ENCODE results near the gene SLC25A30. TPM values are rescaled to one million over a fixed set of nuclear protein-coding genes. Genes with fewer than 3 reads are reported as not detected.
"Not testable (repeated sequence)": the region's sequence is repeated elsewhere in the genome, so short reads cannot be mapped to it uniquely, and the experiment has no call there.

Gene SLC25A30
- total RNA-seq, 2 experiments from 2014 or later: 22.0 to 23.8 TPM

GRCh38 chr13:45349438-45349837 lies 68.7 kb downstream of the SLC25A30 start:
- ChIA-PET POLR2A (interaction anchor here (0.6 kb wide), 1 partner anchor 18 kb away, joined by 3 read pairs; no protein-coding TSS in a partner anchor), CTCF (interaction anchor here (0.6 kb wide), 1 partner anchor 126 kb away, joined by 3 read pairs; no protein-coding TSS in a partner anchor)

GRCh38 chr13:45344064-45344463 lies 74.1 kb downstream of the SLC25A30 start:
- CTCF ChIA-PET, POLR2A ChIA-PET: not testable (repeated sequence)

Other genes starting within 250 kb of the SLC25A30 start
- gene KCTD4, start 217.3 kb downstream of the SLC25A30 start, total RNA-seq: not detected
- 1,000 to 10,000 TPM; 3,040 to 3,121 TPM for gene TPT1, start 77.2 kb downstream of the SLC25A30 start, total RNA-seq
- gene COG3, start 46.6 kb upstream of the SLC25A30 start, total RNA-seq: 10 to 100 TPM; 16.3 to 18.4 TPM
- gene ERICH6B, start 197.4 kb upstream of the SLC25A30 start, total RNA-seq: not detected

Data from activated CD8-positive, alpha-beta memory T cell treated with anti-CD3 and anti-CD28 coated beads for 36 hours (primary cell).